NCI-H510A treated with DMSO at 0.1 percent for 48 hours (cell line): ENCODE data around the gene LRGUK.
"Not testable (repeated sequence)": the region's sequence is repeated elsewhere in the genome, so short reads cannot be mapped to it uniquely, and the experiment has no call there.

Experiments
- DNase-seq: peaks from one replicate; lab custom pipeline; 2025; lab: John Stamatoyannopoulos, UW

Gene LRGUK

GRCh38 chr7:134187893-134188292 lies 60.8 kb downstream of the LRGUK start:
- no peak for DNase-seq

- no peak for DNase-seq
These were observed 61.2 kb downstream of the LRGUK start for GRCh38 chr7:134188311-134188710.

GRCh38 chr7:134189559-134189958 lies 62.4 kb downstream of the LRGUK start:
- no peak for DNase-seq

GRCh38 chr7:134191876-134192275 lies 64.7 kb downstream of the LRGUK start:
- no peak for DNase-seq

- DNase-seq = no peak
These were observed 66.1 kb downstream of the LRGUK start for GRCh38 chr7:134193240-134193639.

- no peak for DNase-seq
These were observed 68.1 kb downstream of the LRGUK start for GRCh38 chr7:134195252-134195651.

- DNase-seq = no peak
These were observed 69.3 kb downstream of the LRGUK start for GRCh38 chr7:134196439-134196838.

- no peak for DNase-seq
These were observed 70.2 kb downstream of the LRGUK start for GRCh38 chr7:134197345-134197744.

- DNase-seq = no peak
These were observed 73.8 kb downstream of the LRGUK start for GRCh38 chr7:134200970-134201369.

- no peak for DNase-seq
These were observed 74.6 kb downstream of the LRGUK start for GRCh38 chr7:134201569-134202261.

- DNase-seq = no peak
These were observed 76.2 kb downstream of the LRGUK start for GRCh38 chr7:134203186-134203889.

- no peak for DNase-seq
These were observed 82.3 kb downstream of the LRGUK start for GRCh38 chr7:134209322-134210015.

- no peak for DNase-seq
These were observed 83.1 kb downstream of the LRGUK start for GRCh38 chr7:134210227-134210626.

GRCh38 chr7:134210976-134211663 lies 84.0 kb downstream of the LRGUK start:
- DNase-seq = no peak

GRCh38 chr7:134211817-134212216 lies 84.7 kb downstream of the LRGUK start:
- DNase-seq = no peak

GRCh38 chr7:134212576-134213546 lies 85.7 kb downstream of the LRGUK start:
- DNase-seq = no peak

- no peak for DNase-seq
These were observed 93.1 kb downstream of the LRGUK start for GRCh38 chr7:134220236-134220635.

GRCh38 chr7:134231296-134231695 lies 104.2 kb downstream of the LRGUK start:
- not testable (repeated sequence) for DNase-seq

GRCh38 chr7:134234216-134234615 lies 107.1 kb downstream of the LRGUK start:
- DNase-seq = no peak

- no peak for DNase-seq
These were observed 118.1 kb downstream of the LRGUK start for GRCh38 chr7:134245253-134245652.

GRCh38 chr7:134246347-134246746 lies 119.2 kb downstream of the LRGUK start:
- no peak for DNase-seq
